ENCODE results near the gene CHST5.

DNA sequence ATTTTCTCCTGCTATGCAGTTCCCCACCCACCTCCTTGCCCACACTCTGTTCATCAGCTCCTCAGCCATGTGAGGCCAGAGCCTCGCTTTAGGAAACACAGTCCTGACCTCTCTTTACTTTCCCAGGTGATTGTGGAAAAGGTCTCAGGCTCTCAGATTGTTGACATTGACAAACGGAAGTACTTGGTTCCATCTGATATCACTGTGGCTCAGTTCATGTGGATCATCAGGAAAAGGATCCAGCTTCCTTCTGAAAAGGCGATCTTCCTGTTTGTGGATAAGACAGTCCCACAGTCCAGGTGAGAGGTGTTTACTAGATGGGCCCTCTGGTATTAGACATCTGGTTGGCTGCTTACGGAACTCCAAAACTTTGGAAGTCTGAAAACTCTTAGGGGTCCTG lies 32.0 kb upstream of the CHST5 start:
- no peak for TF ChIP-seq POLR2AphosphoS5 (IDR thresholded peaks at IDR 0.05)
- TF ChIP-seq, protein P1, sequence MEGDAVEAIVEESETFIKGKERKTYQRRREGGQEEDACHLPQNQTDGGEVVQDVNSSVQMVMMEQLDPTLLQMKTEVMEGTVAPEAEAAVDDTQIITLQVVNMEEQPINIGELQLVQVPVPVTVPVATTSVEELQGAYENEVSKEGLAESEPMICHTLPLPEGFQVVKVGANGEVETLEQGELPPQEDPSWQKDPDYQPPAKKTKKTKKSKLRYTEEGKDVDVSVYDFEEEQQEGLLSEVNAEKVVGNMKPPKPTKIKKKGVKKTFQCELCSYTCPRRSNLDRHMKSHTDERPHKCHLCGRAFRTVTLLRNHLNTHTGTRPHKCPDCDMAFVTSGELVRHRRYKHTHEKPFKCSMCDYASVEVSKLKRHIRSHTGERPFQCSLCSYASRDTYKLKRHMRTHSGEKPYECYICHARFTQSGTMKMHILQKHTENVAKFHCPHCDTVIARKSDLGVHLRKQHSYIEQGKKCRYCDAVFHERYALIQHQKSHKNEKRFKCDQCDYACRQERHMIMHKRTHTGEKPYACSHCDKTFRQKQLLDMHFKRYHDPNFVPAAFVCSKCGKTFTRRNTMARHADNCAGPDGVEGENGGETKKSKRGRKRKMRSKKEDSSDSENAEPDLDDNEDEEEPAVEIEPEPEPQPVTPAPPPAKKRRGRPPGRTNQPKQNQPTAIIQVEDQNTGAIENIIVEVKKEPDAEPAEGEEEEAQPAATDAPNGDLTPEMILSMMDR (IDR thresholded peaks at IDR 0.05): no peak
